HG03442 (cell line): ENCODE data around the gene TUG1.
A peak's percentile ranks its signal among the peaks of the same experiment; 100 is the strongest.

Source experiments
- ATAC-seq: cut with Tn5 transposase; IDR thresholded peaks from one replicate; pipeline ENCODE4 v1.9.1; 2021; ENCODE audit warnings: mild to moderate bottlenecking, moderate library complexity; ENCODE audit not compliant: unreplicated experiment

TUG1 gene

DNA sequence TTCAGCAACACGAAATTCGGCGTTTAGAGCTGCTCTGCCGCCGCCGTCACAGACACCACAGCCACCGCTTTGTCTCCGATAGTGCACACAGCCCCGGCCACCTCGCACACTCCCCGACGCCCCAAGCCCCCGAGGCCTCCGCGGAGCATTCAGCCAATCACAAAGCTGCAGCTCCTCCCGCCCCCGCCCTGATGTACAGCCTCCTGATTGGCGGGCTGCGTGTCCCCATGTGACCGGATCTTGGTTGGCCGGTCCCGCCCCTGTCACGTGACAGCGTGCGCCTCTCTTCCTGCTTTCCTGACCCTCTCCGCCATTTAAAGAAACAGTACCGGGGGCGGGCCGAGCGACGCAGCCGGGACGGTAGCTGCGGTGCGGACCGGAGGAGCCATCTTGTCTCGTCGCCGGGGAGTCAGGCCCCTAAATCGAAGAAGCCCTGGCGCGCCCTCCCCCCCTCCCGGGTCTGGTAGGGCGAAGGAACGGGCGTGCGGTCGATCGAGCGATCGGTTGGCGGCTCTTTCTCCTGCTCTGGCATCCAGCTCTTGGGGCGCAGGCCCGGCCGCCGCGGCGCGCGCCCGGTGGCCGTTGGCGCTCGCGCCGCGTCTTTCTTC, at the start of gene TUG1:
TSS of gene TUG1 (plus strand) at position 342 of the 608 bp plus-strand sequence.
- peak; percentile 83 for ATAC-seq

DNA sequence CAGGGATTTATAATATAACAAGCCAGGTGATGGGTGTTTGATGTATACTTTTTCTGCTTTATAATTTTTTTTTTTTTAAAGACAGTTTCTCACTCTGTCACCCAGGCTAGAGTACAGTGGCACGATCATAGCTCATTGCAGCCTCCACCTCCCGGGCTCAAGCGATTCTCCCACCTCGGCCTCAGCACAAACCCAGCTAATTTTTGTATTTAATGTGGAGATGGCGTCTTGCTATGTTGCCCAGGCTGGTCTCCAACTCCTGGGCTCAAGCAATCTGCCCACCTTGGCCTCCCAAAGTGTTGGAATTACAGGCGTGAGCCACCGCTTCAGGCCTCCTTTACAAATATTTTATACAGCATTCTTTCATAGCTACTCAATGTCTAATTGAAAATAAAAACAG, 49.1 kb upstream of the TUG1 start:
- no peak for ATAC-seq

DNA sequence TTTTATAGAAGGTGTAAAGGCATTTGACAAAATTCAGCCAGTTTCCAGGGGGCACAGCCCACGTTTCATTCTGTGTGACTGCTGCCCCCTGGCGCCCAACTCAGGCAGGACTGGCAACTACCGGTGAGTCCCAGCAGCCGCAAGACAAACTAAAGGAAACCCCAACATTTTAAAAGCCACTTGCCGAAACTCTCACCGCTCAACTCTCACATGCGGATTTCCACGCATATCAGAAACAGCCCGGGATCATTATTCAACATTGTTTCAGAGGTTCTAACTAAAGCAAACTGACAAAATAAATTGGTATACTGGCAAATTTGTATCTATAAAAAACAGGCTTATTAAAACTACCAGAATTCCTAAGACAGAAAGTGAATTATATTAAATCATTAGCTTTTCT, 48.7 kb upstream of the TUG1 start:
- ATAC-seq = no peak

DNA sequence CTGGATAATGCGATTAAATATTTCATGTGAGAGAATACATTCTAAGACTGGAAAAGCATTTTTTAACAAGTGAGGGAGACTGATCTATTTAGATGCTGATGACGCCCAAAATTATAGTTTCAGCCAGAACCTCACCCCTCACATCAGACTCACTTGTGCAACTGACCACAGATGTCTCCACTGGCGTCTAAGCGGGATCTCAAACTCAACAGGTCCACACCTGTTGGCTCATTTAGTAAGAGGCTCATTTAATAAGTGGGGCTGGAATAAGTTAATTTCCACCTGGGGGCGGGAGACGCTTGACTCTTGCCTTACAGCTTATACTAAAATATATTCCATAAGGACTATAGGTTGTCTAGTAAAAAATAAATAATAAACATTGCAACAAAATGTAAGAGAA, 48.0 kb upstream of the TUG1 start:
- no peak for ATAC-seq

DNA sequence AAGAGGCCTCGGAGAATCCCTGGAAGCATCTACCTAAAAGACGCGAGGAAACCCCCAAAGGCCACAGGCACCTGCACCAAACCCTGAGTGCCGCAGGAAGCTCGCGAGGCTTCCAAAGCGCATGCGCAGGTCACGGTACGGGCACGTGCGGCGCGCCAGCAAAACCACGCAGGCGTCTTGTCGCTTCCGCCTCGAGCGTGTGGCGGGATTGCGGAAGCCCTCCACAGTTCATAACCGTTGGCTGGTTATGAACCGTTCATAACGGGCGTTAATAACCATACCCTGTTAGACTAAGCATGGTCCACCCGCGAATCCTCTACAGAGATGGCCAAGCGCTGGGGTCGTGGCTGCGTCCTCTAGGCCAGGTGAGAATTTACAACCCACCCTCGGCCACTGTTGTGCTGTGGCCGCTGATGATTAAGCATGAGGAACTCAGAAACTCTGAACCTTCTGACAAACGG, 46.9 kb upstream of the TUG1 start:
- no peak for ATAC-seq

DNA sequence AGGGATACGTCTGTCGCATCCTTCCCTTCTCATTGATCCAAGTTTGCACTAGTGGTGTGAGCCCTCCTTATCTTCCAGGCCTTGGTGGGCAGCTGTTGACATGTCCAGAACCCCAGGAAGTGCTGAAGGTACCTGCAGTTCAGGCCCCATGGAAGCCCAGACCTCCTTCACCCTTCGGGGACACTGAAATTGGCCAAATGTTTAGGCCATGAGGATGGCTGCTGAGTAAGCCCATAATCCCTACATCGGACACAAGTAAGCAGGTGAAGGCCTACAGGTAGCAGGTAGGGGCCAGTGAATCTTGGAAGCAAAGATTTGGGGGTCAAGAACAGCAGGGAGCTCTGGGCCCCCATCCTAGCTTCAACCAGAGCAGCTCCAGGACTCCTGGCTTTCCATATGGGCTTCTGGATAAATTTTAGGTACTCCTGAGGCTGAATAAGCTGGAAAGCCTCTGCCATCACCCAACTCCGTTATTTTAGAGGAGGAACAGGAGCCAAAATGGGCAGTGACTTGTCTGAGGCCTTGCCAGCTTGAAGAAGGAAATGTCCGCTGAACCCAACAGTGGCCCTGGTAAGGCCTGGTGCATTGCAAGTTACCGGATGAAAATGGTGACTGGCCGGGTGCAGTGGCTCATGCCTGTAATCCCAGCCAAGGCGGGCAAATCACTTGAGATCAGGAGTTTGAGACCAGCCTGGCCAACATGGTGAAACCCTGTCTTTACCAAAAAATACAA, 45.7 kb upstream of the TUG1 start:
- ATAC-seq = no peak

DNA sequence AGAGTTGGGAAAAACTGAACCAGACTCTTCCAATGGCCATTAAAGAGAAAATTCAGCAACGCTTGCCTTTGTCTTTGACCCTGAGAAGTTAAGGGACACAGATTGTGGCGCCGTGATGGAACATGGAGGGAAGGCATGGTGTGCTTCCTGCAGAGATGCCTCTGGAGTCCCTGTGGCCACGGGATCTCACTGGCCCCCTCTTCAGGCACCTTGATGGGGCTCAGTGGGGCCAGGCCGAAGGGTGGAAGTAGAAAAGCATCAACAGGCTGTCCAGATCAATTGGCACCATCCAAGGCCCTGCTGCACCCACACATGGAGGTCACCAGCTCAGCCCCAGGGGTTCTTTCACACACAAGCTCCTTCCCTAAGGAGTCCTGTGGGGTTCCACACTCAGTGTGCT, 43.4 kb upstream of the TUG1 start:
- no peak for ATAC-seq

DNA sequence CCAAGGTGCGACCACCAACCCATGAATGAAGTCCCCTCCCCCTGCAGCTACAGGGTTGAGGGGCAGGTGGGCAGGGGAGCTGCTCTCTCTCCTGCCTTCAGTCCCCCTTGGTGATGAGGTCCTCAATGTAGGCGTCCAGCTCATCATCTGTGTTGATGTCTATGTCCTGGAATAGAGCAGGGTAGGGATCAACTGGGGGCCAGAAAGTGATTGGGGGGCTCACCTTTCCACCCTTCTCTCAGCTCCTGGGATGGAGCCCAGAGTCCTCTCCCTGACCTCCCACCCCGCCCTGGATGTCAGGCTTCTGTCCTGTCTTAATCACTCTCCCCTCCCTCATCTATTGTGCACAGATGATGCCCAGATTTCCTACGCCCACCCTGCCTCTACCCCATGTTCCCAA, 42.4 kb upstream of the TUG1 start:
- no peak for ATAC-seq

DNA sequence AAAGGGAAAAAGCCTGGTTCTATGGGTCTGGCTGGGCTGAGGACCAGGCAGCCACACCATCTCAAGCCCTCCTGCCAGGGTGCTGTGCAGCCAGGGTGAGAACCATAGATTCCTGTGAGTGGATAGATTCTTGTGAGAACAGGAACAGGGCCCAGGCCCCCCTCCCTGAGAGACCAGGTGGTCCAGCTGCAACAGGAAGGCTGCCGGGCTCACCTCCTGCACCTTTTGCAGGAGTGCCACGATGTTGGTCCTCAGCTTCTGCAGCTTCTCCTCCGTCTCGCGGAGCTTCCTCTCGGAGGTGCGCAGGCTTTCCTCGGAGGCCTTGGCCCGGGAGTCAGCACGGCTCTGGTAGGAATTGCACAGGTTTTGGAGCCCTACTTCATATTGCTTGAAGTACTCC, 41.3 kb upstream of the TUG1 start:
- no peak for ATAC-seq

DNA sequence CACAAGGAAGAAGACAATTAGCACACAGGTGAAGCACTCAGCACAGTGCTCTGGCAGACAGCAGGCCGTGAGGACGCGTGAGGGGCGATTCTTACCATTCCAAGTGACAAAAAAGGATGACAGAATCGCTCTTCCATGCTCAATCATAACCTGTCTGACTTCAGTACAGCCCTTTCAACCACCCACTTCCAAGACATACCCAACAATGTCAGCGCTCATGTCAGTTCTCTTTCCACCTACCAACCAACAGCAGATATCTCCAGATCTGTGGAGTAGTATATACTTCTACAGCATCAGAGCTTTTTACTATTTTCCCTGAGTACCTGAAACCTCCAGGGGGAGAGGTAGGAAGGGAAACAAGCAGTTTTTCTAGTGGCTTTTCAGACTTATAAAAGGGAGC, 40.7 kb upstream of the TUG1 start:
- no peak for ATAC-seq

DNA sequence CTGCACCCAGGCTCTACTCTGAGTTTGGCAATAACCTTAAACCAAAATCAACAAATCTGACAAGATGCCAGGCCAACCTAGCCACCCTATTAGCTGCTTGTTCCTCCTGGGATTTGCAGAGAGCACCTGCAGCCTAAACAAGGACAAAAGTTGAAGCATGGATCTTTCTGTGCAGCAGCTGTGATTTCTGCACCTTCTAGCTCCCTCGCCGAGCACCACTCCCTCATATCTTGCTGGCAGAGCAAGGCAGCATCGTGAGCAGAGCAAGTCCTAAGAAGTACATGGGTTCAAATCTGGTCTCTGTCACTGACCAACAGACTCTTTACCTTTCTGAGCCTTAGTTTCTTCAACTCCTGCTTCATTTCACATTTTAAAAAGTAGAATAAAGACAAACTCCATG, 38.8 kb upstream of the TUG1 start:
- ATAC-seq = no peak

DNA sequence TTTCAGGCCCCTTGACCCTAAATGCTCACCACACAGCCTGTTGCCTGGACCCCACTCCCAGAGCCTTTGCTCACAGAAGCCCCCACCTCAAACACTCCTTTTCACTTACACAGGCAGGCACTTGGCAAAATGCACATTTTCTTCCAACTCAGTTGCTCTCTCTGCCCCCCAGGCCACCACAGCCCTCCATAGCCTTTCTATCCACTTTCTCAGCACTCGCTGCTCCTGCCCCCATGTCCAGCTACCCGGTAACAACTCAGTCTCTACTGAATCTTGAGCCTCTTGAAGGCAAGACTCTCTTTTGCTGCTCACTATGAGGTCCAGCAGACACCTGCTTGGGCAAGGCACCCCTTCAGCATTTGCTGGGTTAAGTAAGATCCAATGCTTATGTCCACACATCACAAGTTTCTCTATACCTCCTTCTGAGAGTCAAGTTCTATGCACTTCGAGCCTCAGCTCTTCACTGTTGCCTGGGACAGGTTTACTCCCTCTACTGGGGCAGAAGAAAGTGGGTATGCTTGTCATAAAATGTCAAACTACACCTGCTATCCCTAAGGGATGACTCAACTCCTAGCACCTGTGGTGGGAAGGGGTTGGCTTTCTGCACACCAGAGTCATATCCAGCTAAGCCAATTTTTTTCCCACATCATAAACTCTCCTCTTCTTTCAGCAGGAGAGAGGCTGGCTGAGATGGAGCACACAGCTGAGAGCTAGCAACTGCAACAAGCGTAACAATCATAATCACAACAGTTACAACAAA, 37.3 kb upstream of the TUG1 start:
- no peak for ATAC-seq

DNA sequence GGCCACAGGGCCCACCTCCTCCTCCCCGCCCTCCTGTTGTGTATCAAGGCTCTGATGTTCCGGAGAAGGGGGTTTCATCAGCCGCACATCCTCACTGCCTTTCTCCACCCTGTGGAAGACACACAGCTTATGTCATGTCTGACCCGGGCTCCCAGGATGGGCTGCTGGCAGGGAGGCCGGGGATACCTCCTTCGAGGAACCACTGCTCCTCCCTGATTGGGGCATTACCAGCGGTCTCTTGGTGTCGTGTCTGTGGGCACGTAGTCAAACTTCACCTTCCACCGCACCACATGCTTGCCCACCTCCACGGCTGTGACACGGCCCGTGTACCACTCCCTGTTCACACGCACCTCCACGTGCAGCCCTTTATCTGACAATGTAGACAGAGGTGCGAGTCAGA, 36.4 kb upstream of the TUG1 start:
- no peak for ATAC-seq

DNA sequence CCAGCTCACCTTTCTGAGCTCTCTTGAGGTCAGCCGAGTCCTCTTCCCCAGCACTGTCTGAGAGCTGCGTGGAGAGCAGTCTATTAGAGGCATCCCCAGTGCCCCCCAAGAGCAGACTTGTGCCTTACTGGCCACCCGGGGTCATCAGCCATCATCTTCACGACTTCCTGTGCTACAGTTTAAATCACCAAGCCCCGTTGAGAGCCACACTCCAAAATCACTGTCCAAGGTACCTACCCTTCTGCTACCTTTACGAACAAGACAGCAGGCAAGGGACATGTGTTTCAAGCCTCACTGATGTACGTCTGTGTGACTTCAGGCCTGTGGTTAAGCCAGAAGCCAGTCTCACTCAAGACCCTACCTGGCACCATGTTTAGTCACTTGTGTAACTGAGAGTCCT, 35.6 kb upstream of the TUG1 start:
- ATAC-seq = no peak

DNA sequence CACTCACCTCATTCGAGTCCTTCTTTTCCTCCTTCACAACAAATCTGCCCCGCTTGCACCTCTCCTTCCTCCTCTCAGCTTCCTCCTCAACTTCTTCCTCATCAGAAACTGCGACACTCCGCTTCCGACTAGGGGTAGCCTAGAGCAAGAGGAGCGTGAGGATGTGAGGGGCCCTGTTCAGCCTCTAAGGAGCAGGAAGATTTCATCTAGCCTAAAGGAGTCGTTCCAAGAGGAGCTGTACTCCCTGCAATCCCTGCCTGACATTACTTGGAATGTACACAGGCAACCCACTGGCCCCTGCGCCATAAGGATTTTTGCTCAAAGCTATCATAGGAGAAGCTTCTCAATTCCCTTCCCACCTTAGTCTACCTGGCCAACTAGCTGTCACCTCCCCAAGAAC, 35.0 kb upstream of the TUG1 start:
- no peak for ATAC-seq

DNA sequence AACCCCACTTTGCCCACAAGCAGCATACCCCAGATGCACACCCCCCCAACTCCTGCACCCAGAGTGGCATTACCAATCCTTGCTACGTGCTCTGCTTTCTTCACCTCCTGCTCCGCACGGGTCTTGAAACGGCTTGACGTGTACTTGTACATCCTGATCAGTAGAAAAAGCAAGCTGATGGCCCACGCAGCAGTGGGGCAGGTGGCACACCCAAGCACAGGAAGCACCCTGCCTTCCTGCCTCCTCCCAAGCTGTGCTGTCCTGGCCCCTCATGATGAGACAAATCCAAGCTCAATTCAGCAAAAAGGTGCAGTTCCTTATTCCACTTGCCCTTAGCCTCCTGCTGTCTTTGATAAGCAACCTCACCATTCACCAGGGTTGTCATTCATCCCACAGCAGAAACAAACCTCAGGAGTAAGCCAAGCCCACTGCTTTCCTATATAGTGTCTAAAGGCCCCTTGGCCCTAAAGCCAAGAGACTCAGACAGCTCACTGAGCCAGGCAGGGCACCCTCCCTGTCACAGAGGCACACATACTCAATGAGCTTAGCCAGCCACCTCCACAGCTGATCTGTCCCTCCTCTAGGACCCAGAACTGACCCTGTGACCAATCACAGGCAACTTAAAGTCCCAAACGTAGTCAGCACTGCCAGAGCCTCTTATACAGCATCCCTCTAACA, 28.2 kb upstream of the TUG1 start:
- no peak for ATAC-seq

DNA sequence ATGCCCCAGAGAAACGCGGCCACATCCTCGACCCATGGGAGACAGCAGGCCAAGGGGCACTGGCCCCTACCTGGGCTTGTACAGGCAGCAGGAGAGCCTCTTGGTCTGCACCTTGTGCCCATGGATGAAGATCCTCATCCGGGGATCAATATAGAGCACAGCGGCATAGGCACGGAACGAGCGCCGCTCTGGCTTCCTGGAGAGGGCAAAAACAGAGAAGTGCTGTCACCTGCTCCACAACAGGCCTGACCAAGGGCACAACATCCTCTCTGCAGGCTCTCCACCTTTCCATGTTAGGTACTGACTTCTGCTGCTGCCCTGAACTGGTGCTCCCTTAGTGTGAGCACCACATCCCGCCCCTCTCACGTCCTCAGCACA, 27.7 kb upstream of the TUG1 start:
- ATAC-seq = no peak

DNA sequence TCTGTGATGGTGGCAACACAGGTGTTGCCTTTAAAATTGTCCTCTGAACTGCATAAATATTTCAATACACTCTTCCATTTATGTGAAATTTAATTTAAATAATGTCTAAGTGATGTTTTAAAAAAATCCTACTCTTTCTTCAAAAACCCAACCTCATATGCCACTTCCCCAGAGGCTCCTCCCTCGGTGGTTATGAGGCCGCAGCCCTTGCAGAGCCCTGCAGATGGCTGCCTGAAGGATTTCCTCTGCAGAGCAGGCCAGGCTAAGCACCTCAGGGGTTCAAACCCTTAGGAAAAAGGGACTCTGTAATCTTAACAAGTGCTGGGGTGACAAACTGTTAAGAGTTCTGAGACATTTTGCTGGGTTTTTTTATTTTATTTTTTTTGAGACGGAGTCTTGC, 25.7 kb upstream of the TUG1 start:
- ATAC-seq = no peak

DNA sequence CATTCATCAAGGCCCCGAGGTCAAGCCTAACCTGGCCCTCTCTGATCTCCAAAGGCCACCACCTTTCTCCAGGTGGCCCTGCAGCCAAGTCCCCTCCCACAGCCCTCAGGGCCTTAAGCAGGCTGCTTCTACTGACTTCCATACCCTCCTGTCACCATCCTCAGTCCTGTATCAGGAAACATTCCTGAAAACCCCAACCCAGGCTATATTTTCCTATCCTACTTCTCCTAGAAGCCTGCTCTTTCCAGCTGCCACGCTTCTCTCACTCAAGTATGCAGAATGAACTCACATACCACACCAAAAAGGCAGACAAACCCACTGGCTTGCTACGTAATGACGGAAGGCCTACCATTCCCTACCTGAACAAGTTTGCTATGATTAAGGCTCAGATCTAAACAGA, 24.1 kb upstream of the TUG1 start:
- no peak for ATAC-seq

DNA sequence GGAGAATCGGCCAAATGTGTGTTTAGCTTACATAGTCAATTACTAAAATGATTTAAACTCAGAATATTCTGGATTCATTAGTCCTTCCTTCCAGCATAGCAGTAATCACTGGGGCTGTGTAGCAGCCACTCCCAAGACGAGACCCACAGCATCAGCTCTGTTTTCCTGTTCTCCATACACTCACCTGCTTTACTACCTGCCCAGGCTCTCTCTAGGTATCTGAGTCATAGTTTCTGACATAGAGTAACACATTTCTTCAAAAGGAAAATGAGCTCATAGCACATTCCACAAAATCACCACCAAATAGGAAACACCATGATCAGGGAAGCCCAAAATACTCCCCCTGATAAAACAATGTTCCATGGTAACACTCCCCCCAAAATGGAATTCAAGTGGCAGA, 23.4 kb upstream of the TUG1 start:
- ATAC-seq = no peak

DNA sequence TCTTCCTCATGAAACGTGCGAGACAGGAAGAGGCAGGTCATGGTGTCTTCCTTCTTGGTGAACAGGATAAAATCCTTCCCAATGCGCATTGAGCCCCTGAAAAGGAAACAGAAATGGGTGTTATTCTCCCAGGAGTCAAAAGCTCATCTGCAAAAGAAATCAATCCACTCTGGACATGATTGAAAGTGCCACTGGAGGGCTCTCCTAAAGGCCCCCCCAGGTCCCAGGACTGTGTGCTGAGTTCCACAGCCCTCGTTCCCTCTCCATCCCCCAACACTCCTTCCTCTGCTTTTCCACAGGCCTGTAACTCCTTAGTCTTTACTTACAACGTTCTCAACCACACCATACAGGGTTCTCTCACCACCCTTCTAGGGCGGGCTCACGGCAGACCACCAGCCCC, 22.7 kb upstream of the TUG1 start:
- ATAC-seq = no peak
